ENCODE data around the gene IL10RB. TPM values are rescaled to one million over a fixed set of nuclear protein-coding genes. Genes with fewer than 3 reads are reported as not detected.
"Not testable (repeated sequence)": the region's sequence is repeated elsewhere in the genome, so short reads cannot be mapped to it uniquely, and the experiment has no call there.

IL10RB gene
- polyA plus RNA-seq, 3 donors = 25.7 to 29.3 (median 25.8) TPM

DNA sequence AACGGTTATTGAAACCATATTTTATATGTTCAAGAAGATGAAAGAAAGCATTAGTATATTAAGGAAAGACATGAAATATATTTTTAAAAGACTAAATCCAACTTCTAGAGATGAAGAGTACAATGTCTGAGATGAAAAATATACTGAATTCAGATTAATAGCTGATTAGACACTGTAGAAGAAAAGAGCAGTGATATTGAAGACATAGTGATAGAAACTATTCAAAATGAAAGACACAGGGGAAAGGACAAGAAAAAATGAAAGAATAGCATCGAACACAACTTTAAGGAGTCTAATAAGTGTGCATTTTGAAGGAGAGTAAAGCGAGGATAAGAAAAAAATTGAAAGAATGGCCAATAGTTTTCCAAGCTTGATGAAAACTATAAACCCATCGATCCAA lies 47.4 kb downstream of the IL10RB start:
- DNase-seq (ENCODE audit: extremely low read depth in 1 of 11, low read depth in 9 of 11, low spot score in 4 of 11) = no peak

GRCh38 chr21:33314111-33314510 lies 47.9 kb downstream of the IL10RB start:
- DNase-seq (ENCODE audit: extremely low read depth in 1 of 11, low read depth in 9 of 11, low spot score in 4 of 11) = no peak

DNA sequence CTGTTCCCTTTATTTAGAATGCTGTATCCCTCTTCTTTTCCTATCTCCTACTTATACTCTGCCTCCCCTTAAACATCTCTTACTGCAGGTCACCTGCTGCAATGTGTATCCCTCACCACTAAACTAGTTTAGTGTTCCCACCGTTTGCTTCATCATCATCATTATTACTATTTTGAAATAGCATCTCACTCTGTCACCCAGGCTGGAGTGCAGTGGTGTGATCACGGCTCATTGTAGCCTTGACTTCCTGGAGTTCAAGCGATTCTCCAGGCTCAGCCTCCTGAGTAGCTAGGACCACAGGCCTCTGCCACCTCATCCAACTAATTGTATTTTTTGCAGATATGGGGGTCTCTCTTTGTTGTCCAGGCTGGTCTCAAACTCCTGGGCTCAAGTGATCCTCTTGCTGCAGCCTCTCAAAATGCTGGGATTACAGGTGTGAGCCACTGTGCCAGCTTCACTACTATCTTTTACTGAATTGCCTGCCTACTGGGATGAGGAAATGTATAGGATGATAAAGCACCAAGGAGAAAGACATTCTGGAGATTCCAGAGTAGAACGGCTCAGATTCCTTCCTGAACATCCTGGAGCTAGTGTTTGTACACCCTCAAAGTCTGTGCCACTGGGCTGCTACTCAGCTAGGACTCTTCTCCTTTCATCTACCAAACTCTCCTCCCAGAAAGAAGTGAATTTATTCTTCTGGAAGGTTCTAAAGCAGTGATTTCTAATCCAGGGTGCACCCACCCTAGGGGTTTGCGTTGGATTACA lies 50.0 kb downstream of the IL10RB start:
- DNase-seq (ENCODE audit: extremely low read depth in 1 of 11, low read depth in 9 of 11, low spot score in 4 of 11) = no peak

GRCh38 chr21:33317145-33317544 lies 51.0 kb downstream of the IL10RB start:
- DNase-seq (ENCODE audit: extremely low read depth in 1 of 11, low read depth in 9 of 11, low spot score in 4 of 11) = no peak

DNA sequence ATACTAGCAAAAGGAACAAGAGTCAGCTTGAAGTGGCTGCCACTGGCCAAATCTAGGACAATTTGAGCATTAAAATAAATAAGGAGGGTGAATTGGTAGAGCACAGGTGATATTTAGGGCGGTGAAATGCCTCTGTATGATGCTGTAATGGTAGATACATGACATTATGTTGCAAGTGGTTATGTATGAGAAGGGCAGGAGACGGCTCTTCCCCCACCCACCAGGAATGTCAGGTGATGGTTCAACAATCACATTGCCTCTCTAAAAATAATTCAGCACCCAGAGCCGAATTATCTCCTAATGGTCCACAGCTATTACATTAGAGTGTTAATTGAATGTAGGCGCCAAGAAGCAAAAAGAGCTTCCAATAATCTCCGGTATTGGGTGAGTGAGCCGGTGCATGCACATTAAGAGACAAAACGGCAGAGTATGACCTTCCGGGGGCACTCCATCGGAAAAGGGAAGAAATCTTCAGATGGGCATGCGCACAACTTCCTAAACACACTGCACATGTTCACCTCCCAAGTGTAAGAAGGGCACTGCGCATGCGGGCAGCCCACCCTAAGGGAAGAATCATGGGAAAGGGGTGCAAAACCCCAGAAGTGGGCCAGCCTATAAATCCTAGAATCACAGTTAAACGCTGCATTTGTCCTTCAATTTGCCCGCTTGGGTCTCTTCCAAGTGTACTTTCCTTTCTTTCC lies 51.8 kb downstream of the IL10RB start:
- no peak for DNase-seq (ENCODE audit: extremely low read depth in 1 of 11, low read depth in 9 of 11, low spot score in 4 of 11)

DNA sequence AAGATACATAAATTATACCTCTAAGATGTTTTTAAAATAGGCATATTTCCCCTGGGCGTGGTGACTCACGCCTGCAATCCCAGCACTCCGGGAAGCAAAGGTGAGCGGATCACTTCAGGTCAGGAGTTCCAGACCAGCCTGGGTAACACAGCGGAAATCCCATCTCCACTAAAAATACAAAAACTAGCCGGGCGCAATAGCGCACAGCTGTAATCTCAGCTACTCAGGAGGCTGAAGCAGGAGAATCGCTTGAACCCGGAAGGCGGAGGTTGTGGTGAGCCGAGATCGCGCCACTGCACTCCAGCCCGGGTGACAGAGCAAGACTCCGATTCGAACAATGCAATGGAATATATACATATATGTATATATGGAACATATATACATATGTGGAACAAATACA lies 54.8 kb downstream of the IL10RB start:
- not testable (repeated sequence) for DNase-seq (ENCODE audit: extremely low read depth in 1 of 11, low read depth in 9 of 11, low spot score in 4 of 11)

DNA sequence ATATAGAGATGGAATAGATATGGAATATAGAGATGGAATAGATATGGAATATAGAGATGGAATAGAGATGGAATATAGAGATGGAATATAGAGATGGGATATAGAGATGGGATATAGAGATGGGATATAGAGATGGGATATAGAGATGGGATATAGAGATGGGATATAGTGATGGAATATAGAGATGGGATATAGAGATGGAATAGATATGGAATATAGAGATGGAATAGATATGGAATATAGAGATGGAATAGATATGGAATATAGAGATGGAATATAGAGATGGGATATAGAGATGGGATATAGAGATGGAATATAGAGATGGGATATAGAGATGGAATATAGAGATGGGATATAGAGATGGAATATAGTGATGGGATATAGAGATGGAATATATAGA lies 57.4 kb downstream of the IL10RB start:
- DNase-seq (ENCODE audit: extremely low read depth in 1 of 11, low read depth in 9 of 11, low spot score in 4 of 11) = not testable (repeated sequence)

DNA sequence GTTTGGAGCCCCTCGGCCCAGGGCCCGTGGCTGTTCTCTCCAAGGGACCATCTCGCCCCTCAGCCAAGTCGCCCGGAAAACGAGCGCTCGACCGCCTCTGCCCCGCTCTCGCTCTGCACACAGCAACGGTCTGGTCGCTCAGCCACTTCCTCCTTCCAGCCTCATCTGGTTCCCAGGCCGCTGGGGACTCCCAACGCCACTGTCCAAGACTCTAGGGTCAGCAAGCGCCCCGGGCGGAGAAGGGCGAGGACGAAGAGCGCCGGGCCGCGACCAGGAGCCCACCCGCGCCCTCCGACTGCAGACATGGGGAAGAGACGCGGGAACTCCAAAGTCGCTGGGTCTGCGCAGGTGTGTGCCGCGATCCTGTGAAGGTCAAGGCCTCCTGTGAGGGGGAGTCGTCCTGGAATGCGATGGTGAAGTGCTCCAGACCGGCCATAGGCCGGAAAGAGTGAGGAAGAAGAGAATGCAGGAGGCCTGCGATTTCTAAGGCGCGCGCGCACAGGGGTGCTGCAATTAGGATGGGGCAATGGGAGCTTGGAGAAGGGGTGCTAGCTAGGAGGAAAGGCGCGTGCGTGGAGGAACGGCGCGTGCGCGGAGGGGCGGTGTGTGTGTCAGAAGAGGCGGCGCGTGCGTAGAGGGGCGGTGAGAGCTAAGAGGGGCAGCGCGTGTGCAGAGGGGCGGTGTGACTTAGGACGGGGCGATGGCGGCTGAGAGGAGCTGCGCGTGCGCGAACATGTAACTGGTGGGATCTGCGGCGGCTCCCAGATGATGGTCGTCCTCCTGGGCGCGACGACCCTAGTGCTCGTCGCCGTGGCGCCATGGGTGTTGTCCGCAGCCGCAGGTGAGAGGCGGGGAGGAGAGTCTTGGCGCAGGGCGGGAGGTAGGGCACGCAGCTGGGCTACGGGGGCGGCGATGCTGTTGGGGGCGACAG lies 58.4 kb downstream of the IL10RB start, which contains the start of gene IFNAR1:
TSS of gene IFNAR1 (plus strand) at position 680 of the 931 bp plus-strand sequence. CDS start at position 766, 86 bp downstream.
- peak; percentile 93 to 100 (median 97) for DNase-seq (ENCODE audit: extremely low read depth in 1 of 11, low read depth in 9 of 11, low spot score in 4 of 11)

DNA sequence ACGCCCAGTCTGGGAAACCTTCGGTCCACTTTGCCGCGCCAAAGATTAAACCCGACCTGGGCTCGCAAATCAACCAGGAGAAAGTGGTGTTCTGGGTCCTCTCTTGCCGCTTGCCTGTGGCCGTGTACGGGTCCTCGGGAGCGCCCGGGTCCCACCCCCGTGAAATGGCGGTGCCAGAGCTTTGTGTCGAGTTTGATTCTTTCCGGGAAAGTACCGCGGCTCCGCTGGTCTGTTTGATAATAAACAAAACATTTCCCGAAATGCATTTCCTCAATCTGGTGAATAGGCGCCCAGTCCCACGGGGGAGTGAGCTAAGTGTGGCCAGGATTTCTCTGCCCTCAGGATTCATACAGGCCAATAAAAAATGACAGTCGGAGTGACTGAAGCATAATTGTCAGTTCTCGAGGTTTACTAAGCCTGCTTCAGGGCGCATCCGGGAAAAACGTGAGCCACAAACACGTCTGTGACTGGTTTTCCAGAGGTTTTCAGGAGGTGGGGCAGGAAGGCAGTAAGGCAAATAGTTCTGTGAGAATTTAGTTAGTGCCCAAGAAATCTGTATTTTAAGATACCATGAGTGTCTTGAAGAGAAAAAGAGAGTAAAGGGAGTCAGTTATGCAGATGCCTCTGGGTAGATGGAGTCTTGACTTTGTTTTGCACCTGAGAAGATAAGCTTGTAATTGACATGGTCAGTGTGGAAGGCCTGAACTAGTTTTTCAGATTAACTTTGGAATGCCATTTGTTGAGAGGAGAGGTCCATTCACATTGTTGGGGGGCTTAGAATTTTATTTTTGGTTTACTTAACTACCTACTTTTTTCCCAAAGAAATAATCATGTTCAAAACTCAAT lies 59.3 kb downstream of the IL10RB start:
- DNase-seq (ENCODE audit: extremely low read depth in 1 of 11, low read depth in 9 of 11, low spot score in 4 of 11) = peak in 7 of 11 donors; percentile 32 to 65 (median 52)

GRCh38 chr21:33327326-33327725 lies 61.2 kb downstream of the IL10RB start:
- DNase-seq (ENCODE audit: extremely low read depth in 1 of 11, low read depth in 9 of 11, low spot score in 4 of 11) = no peak

GRCh38 chr21:33327792-33328433 lies 61.7 kb downstream of the IL10RB start:
- no peak for DNase-seq (ENCODE audit: extremely low read depth in 1 of 11, low read depth in 9 of 11, low spot score in 4 of 11)

DNA sequence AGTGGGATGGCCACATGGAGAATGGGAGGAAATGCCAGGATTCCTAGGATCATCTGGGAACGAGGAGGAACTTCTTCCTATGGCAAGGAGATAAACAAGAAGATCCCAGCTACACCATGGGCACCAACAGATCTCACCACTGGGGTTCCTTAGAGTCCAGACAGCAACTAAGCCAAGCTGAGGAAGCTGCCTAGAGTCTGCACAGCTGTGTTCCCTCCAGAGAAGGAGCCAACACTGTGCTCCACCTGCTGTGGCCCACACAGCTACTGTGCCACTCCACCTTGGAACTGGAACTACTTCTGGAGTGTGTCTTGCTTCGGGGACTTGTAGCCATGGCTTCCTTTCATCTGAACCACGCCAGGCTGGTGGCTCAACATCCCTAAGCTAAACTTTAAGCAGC lies 64.6 kb downstream of the IL10RB start:
- no peak for DNase-seq (ENCODE audit: extremely low read depth in 1 of 11, low read depth in 9 of 11, low spot score in 4 of 11)

- no peak for DNase-seq (ENCODE audit: extremely low read depth in 1 of 11, low read depth in 9 of 11, low spot score in 4 of 11)
Measured at GRCh38 chr21:33332143-33332542, 66.0 kb downstream of the IL10RB start.

DNA sequence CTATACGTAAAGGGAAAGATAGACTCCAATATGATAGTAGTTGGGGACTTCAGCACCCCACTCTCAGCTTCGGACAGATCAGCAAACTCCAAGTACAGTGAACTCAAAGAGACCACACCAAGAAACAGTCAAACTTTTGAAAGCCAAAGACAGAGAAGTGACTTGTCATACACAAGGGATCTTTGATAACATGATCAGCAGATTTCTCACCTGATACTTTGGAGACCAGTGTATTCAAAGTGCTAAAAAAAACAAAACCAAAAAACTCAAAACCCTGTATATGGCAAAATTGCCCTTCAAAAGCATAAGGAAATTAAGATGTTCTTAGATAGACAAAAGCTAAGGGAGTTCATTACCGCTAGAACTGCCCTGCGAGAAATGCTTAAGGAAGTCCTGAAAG lies 68.0 kb downstream of the IL10RB start:
- no peak for DNase-seq (ENCODE audit: extremely low read depth in 1 of 11, low read depth in 9 of 11, low spot score in 4 of 11)

DNA sequence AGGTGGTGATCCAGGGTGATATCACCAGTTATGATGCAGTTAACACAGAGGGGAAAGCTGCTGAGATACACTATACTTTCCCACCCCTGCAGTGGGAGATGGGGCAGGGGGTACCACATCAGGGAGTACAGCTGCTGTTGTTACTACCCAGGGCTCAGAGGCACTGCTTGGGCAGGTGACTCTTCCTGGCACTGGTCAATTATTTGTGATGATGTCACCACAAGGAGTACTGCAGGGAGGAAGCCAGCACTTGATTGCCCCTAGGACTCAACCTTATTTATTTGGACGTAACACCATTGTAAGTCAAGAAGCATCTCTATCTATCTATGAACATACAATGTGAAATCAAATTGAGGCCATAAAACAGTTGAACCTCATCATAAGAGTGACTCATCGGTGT lies 68.7 kb downstream of the IL10RB start:
- DNase-seq (ENCODE audit: extremely low read depth in 1 of 11, low read depth in 9 of 11, low spot score in 4 of 11) = no peak

DNA sequence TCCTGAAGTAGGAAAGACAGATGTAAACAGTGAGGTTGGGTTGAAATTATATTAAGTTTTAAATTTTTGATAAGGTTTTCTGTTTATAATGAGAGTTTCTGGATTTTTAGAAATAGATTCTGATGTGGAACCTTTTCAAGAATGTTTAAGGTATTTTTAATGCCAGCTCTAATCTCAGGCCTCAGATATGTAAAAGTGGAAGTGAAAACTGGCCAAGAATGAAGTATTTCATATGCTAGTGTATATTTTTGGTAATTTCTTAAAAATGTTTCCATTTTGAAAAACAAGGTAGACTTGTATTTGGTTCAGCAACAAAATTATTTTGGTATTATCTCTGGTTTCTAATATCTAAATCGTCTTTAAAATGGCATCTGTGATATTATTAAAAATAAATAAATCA lies 73.0 kb downstream of the IL10RB start:
- DNase-seq (ENCODE audit: extremely low read depth in 1 of 11, low read depth in 9 of 11, low spot score in 4 of 11) = no peak

GRCh38 chr21:33339918-33340317 lies 73.8 kb downstream of the IL10RB start:
- no peak for DNase-seq (ENCODE audit: extremely low read depth in 1 of 11, low read depth in 9 of 11, low spot score in 4 of 11)

DNA sequence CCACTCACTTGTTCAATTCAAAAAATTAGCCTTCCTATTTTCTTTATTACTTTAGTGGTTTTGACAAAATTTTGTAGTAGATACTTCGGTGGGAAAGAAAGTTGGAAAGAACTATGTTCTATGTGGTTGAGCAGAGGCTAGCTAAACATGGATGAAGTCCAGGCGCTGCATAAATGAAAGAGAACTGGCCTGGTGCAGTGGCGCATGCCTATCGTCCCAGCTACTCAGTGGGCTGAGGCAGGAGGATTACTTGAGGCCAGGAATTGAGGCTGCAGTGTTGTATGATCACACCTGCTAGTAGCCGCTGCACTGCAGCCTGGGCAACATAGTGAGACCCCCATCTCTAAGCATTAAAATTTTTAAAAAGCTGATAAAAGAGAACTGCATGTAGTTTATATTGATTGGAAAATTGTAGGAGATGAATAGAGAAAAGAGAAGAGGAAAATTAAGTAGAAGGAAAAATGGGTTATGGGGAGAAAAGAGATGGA lies 79.6 kb downstream of the IL10RB start:
- DNase-seq (ENCODE audit: extremely low read depth in 1 of 11, low read depth in 9 of 11, low spot score in 4 of 11) = no peak
